Measurements from ENCODE around the gene GCLC. TPM values are rescaled to one million over a fixed set of nuclear protein-coding genes. Genes with fewer than 3 reads are reported as not detected.

GCLC gene
- total and polyA plus RNA-seq, 9 of the 15 experiments (the other 6 are each of a cell fraction or from before 2014, with no cell fraction given), result 3.9 to 20.0 (median 9.4) TPM

GRCh38 chr6:53492860-53493634, 51.9 kb downstream of the GCLC start (continued):
- TF ChIP-seq HDAC3 (IDR thresholded peaks at IDR 0.05; ENCODE audit: borderline replicate concordance, partially characterized antibody) (no peak), ARID3B (CRISPR knock-in tag; IDR thresholded peaks at IDR 0.05; ENCODE audit: borderline replicate concordance) (no peak), KDM2B (CRISPR knock-in tag; IDR thresholded peaks at IDR 0.05) (no peak)

GRCh38 chr6:53487080-53487479, 57.8 kb downstream of the GCLC start:
- in situ Hi-C loops (cut with MboI) (loop anchor here (25.0 kb wide), 1 partner anchor 1075 kb away; the partner anchor contains the start of gene EFHC1), intact Hi-C loops (cut with micrococcal nuclease) (loop anchor here (10.0 kb wide), 1 partner anchor 1072 kb away; no protein-coding TSS in a partner anchor)
- H4K20me1 ChIP-seq (replicated peaks; ENCODE audit: control insufficient read depth, insufficient read depth, low read length), result no peaks in the 10 kb centered on the region
- FAIRE-seq (no peak), DNase-seq (ENCODE audit: extremely low read depth in 1 of 4, low spot score in 3 of 4) (no peak), ATAC-seq (no peak)
- no peaks in the 10 kb centered on the region for H3K79me2 ChIP-seq (ENCODE audit: control insufficient read depth, insufficient read depth, low read length)
- no peaks in the 10 kb centered on the region; a peak in 1 of 5 replicates for H3K27me3 ChIP-seq (ENCODE audit: control insufficient read depth in 2 of 2, insufficient read depth in 2 of 2, low read length in 2 of 2)
- ChIA-PET POLR2A (interaction anchor here (0.7 kb wide), 1 partner anchor 185 kb away, joined by 3 read pairs; no protein-coding TSS in a partner anchor), CTCF (ENCODE audit: low intra/inter-chr PET ratio) (no interaction called here)
- H3K4me1 ChIP-seq (replicated peaks in 1 of 2; ENCODE audit: control insufficient read depth in 2 of 2, insufficient read depth in 2 of 2, low read length in 2 of 2), result peaks cover 0 to 15% of the 10 kb centered on the region in 2 experiments; a peak in 2 of 5 replicates
- H3K9me3 ChIP-seq (replicated peaks; ENCODE audit: control insufficient read depth, insufficient read depth, low read depth, low read length), result no peaks in the 10 kb centered on the region
- no peaks in the 10 kb centered on the region for H3K9me1 ChIP-seq (ENCODE audit: control insufficient read depth, insufficient read depth, low read length)
- no peak overlapping the region for H2AFZ ChIP-seq (ENCODE audit: low read depth, low read length)
- WGBS (ENCODE audit: insufficient coverage, low coverage, missing lambda C conversion rate), result 0% methylated on average over 3 of the region's 3 CpGs
- no peaks in the 10 kb centered on the region for H3K36me3 ChIP-seq (ENCODE audit: control insufficient read depth, insufficient read depth, low read length)
- H3K27ac ChIP-seq (ENCODE audit: extremely low read depth, low read depth, low read length), result no peak overlapping the region
- no peak overlapping the region for H3K9ac ChIP-seq (ENCODE audit: insufficient read depth in 1 of 2, low read depth in 2 of 2, low read length in 2 of 2)
- no TSS peak for BruUV-seq (replicated peaks)
- no peak overlapping the region for H3K4me2 ChIP-seq (ENCODE audit: insufficient read depth, low read length)
- no peak overlapping the region for H3K4me3 ChIP-seq
- TF ChIP-seq ZNF780A (CRISPR knock-in tag; IDR thresholded peaks at IDR 0.05) (no peak), ZNF75A (CRISPR knock-in tag; IDR thresholded peaks at IDR 0.05) (no peak), THAP7 (CRISPR knock-in tag; IDR thresholded peaks at IDR 0.05) (no peak), HCFC1 (IDR thresholded peaks at IDR 0.05; ENCODE audit: low read depth, low read length) (no peak), JUN (IDR thresholded peaks at IDR 0.05; ENCODE audit: borderline replicate concordance, low read depth, low read length) (no peak), JUN (CRISPR knock-in tag; IDR thresholded peaks at IDR 0.05; ENCODE audit: borderline replicate concordance) (no peak), MIER1 (IDR thresholded peaks at IDR 0.05; ENCODE audit: low read depth) (no peak), ETS2 (tag; IDR thresholded peaks at IDR 0.05; ENCODE audit: borderline replicate concordance, poor library complexity, severe bottlenecking) (no peak), MLLT1 (IDR thresholded peaks at IDR 0.05) (no peak), CREBBP (IDR thresholded peaks at IDR 0.05; ENCODE audit: low read depth, low read length) (no peak), ZNF699 (CRISPR knock-in tag; IDR thresholded peaks at IDR 0.05; ENCODE audit: insufficient replicate concordance) (no peak), TFAM (CRISPR knock-in tag; conservative IDR thresholded peaks at IDR 0.05) (no peak), ZNF232 (CRISPR knock-in tag; IDR thresholded peaks at IDR 0.05) (no peak), NR2C1 (IDR thresholded peaks at IDR 0.05) (no peak), NR2C1 (tag; IDR thresholded peaks at IDR 0.05) (no peak)

Data from K562 (cell line).